CD4-positive, alpha-beta T cell treated with Interleukin-21 for 1 hour (primary cell): ENCODE measurements around the gene PNKP.
A peak's percentile ranks its signal among the peaks of the same experiment; 100 is the strongest.

Experiments used
- DNase-seq: peaks from one replicate; pipeline ENCODE4 v3.0.0-alpha.2; 2020

Gene PNKP

DNA sequence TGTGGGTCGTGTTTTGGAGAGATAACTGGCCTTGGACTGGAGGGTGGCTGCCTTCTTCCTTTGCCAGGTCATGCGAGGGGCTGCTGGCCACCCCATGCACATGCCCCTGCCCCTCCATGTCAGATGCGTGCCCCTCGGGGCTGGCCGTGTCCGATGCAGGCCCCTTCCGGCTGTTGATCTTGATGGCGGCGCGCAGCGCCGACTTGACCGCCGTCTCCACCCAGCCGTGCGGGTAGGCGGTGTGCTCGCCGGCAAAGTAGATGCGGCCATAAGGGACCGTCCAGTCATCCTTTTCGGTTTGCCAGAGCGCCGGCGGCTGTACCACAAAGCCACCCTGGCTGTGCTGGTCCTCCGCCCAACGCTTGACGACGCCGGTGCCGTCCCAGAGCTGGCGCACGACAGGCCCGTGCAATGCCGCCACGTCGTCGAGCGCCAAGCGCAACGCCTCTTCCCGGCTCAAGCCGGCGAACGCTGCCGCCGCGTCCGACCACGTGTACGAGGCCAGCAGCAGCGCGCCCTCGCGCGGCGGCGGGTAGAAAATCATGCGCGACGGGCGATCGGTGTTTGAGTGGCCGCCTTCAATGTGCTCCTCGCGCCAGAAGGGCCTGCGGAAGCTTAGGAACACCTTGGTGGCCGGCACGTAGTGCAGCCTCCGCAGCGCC is 22.4 kb upstream of the PNKP start:
- DNase-seq, result peak; percentile 83

DNA sequence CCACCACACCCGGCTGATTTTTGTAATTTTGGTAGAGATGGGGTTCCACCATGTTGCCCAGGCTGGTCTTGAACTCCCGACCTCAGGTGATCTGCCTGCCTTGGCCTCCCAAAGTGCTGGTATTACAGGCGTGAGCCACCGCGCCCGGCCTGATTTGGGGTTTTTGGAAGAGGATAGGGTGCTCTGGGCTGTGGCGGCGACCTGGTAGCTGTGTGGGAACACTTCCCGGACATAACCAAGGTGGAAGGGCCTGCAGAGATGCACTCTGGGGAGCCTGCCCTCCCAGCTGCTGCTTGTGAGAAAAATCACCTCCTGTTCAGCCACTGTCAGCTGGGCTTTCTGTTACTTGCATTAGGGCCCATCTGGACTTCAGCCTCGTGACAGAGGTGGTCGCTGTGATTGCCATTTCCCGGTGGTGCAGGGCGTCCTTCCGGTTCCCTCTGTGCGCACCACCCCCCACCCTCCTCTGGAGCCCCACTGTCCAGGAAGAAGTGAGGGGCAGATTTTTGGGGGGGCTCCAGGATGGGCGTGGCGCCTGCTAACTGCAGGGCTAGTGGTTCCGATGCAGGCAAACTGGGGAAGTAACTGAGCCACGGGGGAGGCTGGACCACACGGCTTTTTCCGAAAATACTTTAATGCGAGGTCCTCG is 21.8 kb upstream of the PNKP start:
- DNase-seq, result no peak

DNA sequence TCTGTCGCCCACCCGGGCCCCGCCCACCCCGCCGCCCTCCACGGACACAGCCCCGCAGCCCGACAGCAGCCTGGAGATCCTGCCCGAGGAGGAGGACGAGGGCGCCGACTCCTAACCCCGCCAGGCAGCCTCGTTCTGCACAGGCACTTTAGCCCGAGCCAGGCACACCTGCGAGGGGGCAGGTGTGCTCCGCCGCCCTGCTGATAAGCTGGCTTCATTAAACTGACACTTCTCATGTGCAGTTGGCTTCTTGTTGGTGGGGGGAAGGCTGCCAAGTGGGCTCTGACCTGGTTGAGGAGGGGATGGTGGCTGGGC is 21.1 kb upstream of the PNKP start:
- DNase-seq, result no peak

DNA sequence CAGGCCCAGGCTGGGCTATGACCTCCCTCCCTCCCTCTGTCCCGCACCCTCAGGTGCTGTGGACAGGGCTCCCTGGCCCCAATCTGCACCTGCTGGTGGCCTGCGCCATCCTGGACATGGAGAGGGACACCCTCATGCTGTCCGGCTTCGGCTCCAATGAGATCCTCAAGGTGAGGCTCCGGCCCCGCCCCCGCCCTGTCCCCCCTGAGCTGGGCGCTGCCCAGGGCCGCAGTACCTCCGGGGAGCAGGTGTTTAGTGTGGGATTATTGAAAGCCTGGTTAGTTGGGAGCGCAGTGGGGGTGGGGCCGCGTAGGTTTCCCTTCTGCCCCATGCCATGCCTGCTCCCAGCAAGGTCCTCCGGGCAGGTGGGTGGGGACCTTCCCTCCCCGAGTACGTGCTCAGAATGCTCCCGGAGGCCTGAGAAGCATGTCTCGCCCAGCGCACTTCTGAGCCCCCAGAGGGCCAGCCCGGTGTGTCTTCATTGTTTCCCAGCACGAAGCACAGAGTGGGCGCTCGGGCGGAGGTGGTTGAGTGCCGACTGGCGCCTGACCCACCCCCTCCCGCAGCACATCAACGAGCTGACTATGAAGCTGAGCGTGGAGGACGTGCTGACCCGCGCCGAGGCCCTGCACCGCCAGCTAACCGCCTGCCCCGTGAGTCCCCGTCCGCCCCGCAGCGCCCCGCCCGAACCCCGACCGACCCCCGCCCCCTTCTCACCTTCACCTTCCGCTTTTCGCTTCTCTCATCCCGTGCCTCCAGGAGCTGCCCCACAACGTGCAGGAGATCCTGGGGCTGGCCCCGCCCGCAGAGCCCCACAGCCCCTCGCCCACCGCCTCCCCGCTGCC is 20.5 kb upstream of the PNKP start:
- no peak for DNase-seq

DNA sequence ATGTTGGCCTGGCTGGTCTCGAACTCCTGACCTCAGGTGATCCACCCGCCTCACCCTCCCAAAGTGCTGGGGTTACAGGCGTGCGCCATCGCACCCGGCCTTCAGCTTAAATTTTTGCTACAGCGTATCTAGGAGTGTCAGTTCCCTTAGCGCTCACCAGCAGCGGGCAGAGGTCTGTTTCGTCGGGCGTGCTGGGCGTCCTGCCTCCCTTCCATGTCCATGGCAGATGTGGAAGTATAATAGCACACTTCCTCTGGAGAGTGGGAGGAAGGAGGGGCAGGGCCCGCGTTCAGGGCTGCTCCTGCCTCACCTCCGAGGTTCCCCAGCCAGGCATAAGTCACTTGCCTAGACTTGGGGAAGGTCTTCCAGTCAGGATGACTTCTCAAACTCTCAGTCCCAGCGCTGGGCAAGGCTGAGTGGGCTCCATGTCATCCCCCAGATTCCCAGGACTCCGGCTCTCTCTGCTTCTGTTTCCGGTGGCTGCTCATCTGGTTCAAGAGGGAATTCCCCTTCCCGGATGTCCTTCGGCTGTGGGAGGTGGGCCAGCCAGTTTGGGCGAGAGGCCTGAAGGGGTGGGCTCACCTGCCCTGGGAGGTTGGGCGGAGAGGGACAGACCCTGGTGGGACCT is 19.8 kb upstream of the PNKP start:
- DNase-seq, result no peak

DNA sequence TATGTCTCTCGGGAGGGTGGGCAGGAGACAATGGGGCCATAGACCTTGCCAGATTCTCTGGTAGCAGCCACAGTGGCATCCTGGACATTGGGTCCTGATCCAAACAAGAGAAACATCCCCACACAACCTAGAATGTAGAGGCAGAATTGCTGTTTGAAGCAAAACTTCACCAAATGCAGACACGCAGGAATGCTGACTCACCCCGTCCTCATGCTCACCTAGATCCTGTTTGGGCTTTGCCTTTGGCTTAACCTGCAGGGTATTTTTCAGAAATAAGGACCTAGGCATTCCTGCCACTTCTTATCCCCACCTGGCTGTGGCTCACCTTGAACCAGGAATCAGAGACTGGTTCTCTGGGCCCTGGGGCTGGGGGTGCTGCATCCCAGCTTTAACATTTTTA is 17.4 kb upstream of the PNKP start:
- DNase-seq, result no peak

DNA sequence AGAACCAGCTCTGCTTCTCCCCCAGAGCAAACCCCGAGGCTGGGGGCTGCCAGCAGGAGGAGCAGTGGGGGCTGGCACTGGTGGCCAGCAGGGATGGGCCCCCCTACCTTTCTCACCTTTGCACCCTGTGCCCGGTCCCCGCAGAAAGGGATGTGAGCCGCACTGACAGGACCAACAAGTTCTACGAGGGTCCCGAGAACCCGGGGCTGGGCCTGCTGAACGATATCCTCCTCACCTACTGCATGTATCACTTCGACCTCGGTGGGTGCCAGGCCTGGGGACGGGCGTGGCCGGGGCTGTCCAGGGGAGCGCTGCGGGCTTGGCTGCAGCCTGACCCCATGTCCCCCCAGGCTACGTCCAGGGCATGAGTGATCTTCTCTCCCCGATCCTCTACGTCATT is 16.7 kb upstream of the PNKP start:
- DNase-seq, result no peak

DNA sequence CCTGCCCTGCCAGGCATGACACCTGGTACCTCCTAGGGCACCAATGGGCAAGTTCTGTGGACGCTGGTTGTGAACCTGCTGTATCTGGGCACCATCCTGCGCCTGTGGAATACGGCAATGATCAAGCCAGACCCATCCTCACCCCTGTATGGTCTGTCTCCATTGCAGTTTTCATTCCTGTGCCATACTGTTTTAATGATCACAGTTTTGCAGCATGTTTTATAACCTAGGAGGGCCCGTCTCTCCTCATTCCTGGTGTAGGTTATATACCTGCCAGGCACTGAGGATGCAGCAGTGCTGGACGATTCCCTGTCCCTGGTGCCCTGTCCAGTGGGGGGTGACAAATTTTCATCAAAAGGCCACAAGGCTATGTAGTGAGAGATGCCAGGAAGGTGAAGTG is 15.7 kb upstream of the PNKP start:
- no peak for DNase-seq

DNA sequence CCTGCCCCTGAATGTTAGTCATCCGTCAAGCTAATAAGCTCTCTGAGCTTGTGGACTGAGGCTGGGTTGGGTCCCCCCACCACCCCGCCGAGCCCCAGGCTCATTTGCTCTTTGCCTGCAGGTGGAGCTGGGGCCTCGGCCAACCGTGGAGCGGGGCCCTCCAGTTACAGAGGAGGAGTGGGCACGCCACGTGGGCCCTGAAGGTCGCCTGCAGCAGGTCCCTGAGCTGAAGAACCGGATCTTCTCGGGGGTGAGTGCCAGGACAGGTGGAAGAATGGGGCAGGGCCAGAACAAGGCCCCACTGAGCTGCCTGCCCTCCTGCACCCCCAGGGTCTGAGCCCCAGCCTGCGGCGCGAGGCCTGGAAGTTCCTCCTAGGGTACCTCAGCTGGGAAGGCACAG is 15.3 kb upstream of the PNKP start:
- no peak for DNase-seq

DNA sequence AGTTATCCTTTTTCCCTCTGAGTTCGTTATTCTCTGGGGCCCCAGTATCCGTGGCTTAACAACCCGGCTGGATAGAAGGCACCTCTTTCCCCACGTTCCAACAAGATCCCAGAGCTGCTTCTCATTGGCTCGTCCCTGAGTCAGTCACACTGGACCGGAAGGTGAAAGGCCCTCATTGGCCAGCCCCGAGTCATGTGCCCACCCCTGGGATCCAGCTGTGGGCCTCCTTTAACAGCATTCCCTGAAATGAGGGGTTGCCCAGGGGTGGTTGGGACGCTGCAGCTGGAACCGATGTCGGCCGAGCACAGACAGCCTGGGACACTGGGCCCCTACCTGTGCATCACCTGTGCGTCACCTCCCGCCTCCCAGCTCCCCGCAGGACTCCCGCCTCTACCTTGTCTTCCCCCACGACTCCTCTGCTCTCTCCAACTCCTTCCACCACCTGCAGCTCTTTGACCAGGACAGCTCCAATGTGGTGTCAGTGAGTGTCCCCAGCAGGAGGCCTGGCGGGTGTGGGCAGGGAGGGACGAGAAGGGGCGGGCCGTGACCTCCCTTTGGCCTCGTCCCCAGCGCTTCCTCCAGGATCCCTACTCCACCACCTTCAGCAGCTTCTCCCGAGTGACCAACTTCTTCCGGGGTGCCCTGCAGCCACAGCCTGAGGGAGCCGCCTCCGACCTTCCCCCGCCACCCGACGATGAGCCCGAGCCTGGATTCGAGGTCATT is 14.5 kb upstream of the PNKP start:
- no peak for DNase-seq

DNA sequence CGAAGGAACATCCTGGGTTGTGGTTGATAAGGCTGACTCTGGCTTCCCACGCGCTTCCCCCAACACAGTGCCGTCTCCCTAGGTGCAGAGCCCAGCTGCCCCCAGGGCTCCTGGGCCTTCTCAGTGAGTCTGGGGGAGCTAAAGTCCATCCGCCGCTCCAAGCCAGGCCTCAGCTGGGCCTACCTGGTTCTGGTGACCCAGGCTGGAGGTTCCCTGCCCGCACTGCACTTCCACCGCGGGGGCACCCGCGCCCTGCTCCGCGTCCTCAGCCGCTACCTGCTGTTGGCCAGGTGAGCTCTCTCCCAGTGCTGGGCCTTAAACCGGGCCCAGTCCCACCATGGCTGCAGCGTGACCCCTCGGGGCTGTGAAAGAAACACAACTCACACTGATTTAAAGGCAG is 13.8 kb upstream of the PNKP start:
- DNase-seq, result no peak

DNA sequence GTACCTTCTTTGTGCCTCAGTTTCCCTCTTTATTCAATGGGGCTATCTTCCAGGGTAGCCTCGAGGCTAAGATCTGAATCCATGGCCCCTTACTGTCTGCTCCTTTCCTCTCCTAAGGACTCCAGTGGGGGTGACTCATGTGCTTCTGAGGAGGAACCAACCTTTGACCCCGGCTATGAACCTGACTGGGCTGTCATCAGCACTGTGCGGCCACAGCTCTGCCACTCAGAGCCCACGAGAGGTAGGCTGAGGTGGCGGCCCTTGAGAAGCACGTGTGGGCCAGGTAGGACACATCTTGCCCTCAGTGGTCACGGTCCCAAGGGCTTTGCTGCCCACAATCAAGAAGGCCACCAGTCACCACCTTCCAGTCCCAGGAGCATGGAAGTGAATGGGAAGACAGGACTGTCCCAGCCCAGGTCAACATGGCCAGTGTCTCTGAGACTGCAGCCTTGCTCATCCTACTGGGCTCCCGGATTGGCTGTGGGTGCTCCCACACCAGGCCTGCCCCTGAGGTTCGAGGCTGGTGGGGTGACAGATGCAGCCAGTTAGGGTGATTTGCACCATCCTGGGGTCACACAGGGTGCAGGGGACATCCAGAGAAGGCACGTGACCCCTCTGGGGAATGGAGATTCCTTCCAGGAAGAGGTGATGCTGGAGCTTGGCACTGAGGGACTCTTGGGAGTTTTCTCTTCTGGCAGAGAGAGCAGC is 12.9 kb upstream of the PNKP start:
- DNase-seq, result no peak

DNA sequence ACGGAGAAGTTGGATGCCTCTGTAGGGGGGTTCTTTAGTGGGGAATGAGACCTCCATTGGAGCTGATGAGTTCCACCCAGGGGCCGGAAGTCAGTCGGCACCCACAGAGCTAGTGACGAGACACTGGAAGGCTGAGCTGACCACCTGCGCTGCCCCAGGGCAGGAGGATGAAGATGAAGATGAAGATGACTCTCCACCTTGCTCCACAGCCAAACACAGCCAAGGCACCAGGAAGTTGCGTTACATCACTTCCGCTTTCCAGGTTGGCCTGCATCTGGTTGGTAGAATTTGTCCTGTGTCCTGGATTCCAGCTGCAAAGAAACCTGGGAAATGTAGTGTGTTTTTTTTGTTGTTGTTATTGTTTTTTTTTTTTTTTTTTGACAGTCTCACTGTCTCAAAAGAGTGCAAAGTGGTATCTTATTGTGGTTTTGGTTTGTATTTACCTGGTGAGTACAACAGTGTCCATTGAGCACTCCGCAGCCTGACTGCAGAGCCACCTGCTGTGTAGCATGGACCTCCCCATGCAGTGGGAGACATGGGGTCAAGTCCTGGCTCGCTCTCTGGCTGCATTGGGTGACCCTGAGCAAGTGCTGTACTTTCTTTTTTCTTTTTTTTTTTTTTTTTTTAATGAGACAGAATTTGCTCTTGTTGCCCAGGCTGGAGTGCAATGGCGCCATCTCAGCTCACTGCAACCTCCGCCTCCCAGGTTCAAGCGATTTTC is 12.0 kb upstream of the PNKP start:
- DNase-seq, result no peak

DNA sequence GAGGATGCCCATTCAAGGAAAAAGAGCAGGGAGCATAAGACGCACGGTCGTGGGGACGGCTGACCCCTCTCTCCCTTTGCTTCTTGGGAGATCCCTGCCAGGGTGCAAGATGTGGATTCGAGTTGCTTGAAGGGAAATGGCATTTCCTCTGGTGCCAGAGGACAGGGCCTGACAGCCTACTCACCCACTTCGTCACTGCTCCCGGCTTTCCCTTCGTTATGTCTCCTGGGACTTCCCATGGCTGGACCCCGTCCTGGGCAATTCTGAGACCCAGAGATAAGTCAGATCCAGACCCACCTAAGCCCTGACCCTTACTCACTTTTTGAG is 11.3 kb upstream of the PNKP start:
- no peak for DNase-seq

DNA sequence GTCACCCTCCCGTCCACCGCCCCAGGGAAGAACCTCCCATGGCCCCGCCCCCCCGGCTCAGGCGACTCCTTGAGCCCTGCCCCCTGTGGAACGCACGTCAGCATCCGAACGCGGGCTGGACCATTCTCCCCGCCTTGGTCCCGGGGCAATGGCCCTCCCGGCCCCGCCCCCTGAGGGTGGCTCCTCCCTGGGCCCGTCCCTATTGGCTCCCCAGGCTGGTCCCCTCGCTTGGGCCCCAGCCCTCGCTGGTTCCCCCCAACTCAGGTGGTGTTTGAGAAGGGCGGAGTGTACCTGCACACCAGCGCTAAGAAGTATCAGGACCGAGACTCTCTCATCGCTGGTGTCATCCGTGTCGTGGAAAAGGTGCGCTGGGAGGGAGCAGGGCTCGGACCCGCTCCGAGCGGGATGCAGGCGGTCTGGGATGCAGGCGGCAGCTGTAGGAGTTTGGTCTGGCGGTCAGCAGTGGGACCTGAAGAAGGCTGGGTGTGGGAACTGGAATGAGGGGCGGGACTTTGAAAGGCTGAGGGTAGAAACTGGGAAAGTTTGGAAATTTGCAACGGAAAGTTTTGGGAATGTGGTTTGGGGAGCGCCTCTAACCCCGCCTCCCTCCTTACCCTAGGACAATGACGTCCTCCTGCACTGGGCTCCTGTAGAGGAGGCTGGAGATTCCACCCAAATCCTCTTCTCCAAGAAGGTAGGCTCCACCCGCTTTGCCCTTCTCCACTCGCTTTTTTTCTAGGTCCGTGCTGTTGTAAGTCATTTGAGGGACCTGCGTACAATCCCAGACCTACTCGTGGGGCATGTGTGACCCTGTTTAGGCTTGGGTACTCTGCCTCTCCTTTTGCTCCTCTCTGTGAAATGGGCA is 10.7 kb upstream of the PNKP start:
- peak; percentile 98 for DNase-seq

DNA sequence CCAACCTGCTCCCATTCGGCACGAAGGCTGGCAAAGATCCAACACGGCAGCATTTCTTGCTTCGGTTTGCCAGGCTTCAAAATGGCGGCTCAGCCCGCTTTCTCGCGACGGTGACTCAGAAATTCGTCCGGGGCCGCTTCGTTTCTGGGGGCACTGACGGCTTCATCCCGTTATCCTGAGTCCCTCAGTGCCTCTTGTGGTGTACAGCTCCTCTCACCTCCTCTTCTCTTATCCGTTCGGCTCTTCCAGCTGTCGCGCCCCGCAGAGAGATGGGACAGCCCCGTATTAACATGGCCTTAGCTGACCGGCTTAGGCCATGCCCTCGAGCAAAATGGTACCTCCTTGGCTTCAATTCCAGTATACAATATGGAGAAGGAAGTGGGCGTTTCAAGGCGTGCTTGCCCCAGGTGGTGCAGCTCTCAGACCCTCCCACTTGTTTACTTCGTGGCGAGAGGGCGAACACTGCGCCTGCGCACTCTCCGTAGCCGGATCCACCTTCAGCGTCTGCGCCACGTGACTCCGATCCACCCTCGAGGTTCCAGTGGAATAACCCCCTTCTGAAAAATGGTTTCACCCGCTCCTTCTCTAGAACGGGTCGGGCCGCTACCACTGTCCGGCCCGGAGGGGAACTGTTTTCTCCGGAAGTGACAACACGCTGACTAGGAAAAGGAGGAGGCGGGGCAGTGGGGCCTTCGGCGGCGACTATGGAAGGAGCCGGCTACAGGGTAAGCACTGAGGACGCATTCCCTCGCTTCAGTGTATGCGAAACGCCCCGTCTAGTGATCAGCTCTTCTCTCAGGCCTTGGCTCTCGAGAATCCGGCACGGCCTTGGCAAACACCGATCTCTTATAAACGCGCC is 9.9 kb upstream of the PNKP start, which contains the start of the genes AKT1S1 and TBC1D17:
TSS of gene AKT1S1 (minus strand) at position 336 of the 859 bp plus-strand sequence. CDS start 4,060 bp downstream, outside the sequence.
TSS of gene TBC1D17 (plus strand) at position 683 of the 859 bp plus-strand sequence. CDS start at position 705, 22 bp downstream.
- peak; percentile 100 for DNase-seq

DNA sequence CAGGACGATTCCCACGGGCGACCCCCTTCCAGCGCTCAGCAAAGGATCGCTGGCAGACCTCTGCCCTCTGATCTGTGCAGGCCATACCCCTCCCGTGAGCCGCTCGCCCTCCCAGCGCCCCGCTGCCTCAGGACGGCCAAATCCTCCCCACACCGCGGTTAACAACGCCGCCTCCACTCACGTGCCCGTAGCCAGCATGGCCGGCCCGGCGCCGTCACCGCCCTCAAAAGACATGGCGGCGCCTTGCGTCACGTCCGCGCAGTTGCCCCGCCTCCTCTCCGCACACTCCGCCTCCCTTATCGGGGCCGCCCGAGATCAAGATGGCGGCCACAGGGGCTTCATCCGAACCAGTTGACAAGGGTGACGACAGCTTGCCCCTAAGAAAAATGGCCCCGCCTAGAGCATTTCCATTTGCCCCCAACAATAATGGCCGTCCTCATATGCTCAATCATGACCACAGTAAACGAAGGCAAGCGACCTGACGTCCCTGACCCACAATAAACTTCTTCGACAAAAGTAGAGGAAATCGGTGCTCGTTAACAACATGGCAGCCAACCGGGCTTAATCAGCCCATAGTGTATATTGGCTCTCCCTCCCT is 9.1 kb upstream of the PNKP start:
- peak; percentile 99 for DNase-seq

DNA sequence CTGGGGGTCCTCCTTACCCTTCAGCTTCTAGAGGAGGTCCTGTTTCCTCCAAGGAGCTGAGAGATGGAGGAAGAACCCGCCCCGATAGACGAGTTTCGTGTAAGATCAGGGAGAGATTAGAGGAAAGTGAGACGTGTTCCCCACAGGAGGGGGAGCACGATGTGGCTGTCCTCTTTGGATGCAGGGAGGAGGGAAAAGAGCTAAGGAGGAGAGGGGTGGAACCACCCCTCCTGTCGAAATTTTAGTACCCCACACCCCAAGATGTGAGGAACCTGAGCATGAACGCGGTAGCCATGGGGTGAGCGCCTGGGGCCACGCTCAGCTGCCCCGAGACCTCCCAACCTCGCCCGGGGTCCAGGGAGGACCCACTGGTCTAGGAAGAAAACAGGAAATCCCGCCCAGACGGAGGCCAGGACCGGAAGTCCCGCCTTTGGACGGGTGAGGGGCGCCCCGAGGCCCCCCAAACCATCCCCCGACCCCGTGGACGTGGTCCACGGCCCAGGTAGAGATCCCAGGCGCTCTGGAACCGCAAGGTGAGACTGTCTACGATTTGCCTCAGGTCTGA is 8.6 kb upstream of the PNKP start:
- peak; percentile 68 for DNase-seq

DNA sequence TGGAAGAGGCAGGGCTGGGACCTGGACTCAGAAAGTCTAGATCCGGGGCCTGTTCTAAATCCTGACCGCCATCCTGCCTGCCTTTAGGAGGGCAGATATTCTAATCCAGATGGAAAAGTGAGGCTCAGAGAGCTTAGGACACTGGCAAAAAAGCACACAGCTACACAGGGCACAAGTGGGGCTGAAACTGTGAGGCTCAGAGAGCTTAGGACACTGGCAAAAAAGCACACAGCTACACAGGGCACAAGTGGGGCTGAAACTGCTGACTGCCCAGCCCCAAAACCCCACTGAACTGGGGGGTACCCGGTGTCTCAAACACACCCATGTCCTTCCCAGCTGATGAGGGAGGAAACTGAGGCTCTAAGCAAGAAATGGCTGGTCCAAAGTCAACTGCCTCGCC is 7.8 kb upstream of the PNKP start:
- DNase-seq, result no peak
